ENCODE measurements around the gene RTL5.

RTL5 gene

GRCh38 chrX:72130156-72130761 lies 1.5 kb downstream of the RTL5 start:
- DNase-seq (ENCODE audit: low read depth, low spot score) = no peak

GRCh38 chrX:72129661-72130060 lies 2.1 kb downstream of the RTL5 start:
- no peak for DNase-seq (ENCODE audit: low read depth, low spot score)

GRCh38 chrX:72128881-72129280 lies 2.8 kb downstream of the RTL5 start:
- DNase-seq (ENCODE audit: low read depth, low spot score) = peak; percentile 66

GRCh38 chrX:72128183-72128834 lies 3.4 kb downstream of the RTL5 start:
- DNase-seq (ENCODE audit: low read depth, low spot score) = no peak

- DNase-seq (ENCODE audit: low read depth, low spot score) = no peak
These were observed 4.4 kb downstream of the RTL5 start for GRCh38 chrX:72127332-72127731.

GRCh38 chrX:72126539-72127140 lies 5.1 kb downstream of the RTL5 start:
- peak; percentile 98 for DNase-seq (ENCODE audit: low read depth, low spot score)

DNA sequence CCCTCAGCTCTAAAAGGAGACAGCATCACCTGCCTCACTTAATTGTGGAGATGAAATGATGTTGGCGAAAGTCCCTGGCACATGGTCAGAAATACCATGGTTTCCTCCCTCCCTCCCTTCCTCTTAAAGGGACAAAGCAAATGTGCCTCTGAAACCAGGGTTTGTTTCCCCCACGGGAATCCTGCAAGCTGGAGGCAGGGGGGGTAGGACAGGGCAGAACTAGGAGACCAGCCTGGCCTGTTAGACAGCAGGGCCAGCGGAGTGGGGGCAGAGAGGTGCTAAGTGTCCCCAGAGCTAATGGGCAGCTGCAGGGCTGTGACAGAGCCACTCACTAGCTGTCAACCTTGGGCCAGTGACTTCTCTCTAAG lies 5.7 kb downstream of the RTL5 start:
- DNase-seq (ENCODE audit: low read depth, low spot score) = no peak

GRCh38 chrX:72125331-72126047 lies 6.2 kb downstream of the RTL5 start:
- DNase-seq (ENCODE audit: low read depth, low spot score) = no peak

- no peak for DNase-seq (ENCODE audit: low read depth, low spot score)
These were observed 7.0 kb downstream of the RTL5 start for GRCh38 chrX:72124540-72125201.

DNA sequence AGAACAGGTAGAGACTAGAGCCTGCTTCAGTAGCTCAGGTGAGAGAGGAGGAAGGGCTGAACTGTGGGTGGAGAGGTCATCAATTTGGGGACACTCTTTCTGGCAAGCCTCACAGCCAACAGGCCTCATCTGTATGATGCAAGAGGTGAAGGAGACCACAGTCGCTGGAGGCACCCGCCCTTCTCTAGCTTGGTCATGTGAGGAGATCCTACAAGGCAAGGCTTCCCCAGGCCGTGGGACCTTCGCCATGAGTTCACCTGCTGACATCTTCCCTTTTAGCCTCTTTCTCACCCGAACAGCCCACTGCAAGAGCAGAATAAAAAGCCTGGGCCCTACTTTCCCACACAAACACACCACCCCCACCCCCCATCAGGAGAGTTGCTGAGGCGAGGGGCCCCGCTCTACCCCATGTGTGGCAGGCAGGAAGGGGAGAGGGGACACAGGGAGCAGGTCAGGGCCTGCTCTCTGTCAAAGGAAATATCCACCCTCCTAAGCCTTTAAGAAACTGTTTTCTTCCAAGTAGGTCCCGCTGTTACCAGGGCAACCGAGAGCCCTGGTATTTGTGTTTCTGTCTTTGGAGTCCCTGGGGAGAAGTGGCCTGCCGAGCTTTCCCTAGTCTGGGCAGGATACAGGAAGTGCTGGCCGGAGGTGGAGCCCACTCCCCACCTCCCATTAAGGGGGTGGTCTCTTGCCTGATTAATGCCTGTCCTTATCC lies 8.1 kb downstream of the RTL5 start:
- peak; percentile 95 for DNase-seq (ENCODE audit: low read depth, low spot score)

DNA sequence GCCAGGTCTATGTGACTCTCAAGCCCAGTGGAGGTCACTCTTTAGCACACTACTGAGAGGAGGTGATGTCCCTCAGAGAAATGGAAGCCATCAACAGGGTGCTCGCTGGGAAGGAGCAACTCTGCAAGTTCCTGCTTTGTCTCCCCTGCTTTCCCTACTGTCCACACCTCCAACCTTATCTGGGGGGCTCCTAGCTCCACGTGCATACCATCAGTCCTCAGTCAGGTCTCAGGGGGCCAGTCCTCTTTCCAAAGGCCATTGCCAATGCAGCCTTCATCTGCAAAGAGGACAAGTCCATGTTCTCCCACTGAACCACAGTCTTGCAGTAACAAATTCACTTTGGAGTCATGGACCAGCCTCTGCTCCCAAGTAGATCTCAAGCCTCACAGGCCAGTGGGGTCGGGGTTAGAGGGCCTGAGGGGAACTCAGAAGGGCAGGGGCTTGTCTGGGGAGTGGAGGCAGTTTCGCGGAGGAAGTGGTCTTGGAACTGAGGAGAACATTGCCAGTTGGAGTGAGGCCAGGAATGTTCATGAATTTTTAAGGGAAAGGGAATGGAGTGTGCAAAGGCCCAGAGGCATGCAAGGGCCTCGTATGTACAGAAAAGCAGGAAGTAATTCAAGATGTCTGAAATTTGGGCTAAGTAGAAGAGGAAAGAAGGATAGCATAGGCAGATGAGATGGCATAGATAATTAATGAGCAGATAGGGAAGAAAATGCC lies 8.9 kb downstream of the RTL5 start:
- DNase-seq (ENCODE audit: low read depth, low spot score) = no peak

GRCh38 chrX:72121383-72121782 lies 10.3 kb downstream of the RTL5 start:
- DNase-seq (ENCODE audit: low read depth, low spot score) = no peak

DNA sequence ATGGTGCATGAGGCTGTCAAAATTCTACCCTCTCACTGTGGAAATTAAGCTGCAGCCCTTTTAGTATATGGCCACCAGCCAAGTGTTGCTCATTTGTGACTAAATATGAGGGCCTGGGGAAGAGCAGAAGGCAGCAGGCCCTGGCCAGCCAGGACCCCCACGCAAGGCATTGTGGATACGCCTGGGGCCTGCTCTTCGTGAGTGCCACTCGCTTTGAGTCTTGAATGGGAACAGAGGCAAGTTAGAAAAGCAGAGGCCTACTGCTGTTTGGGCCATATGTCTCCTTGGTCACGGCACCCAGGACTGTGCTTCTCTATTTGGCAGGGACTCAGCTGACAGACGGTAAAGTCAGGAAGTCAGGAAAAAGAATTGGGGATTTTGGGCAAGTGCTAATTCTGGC lies 10.9 kb downstream of the RTL5 start:
- DNase-seq (ENCODE audit: low read depth, low spot score) = no peak

- no peak for DNase-seq (ENCODE audit: low read depth, low spot score)
These were observed 14.0 kb downstream of the RTL5 start for GRCh38 chrX:72117636-72118210.

- no peak for DNase-seq (ENCODE audit: low read depth, low spot score)
These were observed 16.3 kb downstream of the RTL5 start for GRCh38 chrX:72115380-72115779.

DNA sequence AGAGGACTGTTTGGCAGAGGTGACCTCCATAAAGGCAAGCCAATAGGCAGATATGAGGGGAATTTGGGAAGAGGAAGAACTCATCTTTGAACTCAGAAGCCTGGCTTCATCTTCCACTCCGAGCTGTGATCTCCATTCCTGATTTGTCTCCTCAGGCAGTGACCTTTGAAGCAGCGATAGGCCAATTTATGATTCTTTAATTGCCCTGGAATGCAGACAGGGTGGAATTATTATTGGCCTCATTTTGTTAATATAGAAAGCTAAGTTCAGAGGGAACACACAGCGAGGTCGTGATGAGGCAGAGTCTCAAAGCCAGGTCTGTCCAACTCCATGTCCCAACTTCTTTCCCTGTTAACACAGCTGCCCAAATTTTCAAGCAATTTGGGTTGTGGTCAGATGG lies 16.9 kb downstream of the RTL5 start:
- no peak for DNase-seq (ENCODE audit: low read depth, low spot score)

DNA sequence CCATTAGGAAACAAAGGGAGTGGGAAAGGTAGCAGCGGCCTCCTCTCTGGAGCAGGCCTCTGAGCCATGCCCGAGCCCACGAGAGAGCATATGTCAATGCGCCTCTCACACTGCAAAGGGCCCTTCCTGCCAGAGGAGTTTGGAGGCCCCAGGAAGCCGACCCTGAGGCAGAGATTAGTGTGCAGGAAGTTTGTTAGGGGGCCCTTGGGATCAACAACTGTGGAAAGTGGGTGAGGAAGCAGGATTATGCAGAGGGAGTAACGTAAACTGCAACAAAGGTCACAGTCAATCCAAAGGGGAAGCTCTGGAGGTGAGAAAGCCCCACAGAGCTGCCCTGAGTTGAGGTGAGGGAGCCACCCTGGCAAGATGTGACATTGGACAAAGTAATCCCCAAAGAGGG lies 17.4 kb downstream of the RTL5 start:
- no peak for DNase-seq (ENCODE audit: low read depth, low spot score)

- no peak for DNase-seq (ENCODE audit: low read depth, low spot score)
These were observed 18.3 kb downstream of the RTL5 start for GRCh38 chrX:72113461-72113860.

- DNase-seq (ENCODE audit: low read depth, low spot score) = no peak
These were observed 20.6 kb downstream of the RTL5 start for GRCh38 chrX:72110876-72111708.

Measured in ELF-1 (cell line).